GM15510 (cell line): ENCODE data around the gene PREX1.

Source experiments
- POLR2A ChIP-seq: IDR thresholded peaks from 3 replicates; pipeline ENCODE4 v1.6.1; 2011; ENCODE audit warnings: borderline replicate concordance; ENCODE audit not compliant: insufficient read length; ENCODE audit errors: extremely low read depth

The PREX1 gene, protein sequence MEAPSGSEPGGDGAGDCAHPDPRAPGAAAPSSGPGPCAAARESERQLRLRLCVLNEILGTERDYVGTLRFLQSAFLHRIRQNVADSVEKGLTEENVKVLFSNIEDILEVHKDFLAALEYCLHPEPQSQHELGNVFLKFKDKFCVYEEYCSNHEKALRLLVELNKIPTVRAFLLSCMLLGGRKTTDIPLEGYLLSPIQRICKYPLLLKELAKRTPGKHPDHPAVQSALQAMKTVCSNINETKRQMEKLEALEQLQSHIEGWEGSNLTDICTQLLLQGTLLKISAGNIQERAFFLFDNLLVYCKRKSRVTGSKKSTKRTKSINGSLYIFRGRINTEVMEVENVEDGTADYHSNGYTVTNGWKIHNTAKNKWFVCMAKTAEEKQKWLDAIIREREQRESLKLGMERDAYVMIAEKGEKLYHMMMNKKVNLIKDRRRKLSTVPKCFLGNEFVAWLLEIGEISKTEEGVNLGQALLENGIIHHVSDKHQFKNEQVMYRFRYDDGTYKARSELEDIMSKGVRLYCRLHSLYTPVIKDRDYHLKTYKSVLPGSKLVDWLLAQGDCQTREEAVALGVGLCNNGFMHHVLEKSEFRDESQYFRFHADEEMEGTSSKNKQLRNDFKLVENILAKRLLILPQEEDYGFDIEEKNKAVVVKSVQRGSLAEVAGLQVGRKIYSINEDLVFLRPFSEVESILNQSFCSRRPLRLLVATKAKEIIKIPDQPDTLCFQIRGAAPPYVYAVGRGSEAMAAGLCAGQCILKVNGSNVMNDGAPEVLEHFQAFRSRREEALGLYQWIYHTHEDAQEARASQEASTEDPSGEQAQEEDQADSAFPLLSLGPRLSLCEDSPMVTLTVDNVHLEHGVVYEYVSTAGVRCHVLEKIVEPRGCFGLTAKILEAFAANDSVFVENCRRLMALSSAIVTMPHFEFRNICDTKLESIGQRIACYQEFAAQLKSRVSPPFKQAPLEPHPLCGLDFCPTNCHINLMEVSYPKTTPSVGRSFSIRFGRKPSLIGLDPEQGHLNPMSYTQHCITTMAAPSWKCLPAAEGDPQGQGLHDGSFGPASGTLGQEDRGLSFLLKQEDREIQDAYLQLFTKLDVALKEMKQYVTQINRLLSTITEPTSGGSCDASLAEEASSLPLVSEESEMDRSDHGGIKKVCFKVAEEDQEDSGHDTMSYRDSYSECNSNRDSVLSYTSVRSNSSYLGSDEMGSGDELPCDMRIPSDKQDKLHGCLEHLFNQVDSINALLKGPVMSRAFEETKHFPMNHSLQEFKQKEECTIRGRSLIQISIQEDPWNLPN (N-terminal part only)

DNA sequence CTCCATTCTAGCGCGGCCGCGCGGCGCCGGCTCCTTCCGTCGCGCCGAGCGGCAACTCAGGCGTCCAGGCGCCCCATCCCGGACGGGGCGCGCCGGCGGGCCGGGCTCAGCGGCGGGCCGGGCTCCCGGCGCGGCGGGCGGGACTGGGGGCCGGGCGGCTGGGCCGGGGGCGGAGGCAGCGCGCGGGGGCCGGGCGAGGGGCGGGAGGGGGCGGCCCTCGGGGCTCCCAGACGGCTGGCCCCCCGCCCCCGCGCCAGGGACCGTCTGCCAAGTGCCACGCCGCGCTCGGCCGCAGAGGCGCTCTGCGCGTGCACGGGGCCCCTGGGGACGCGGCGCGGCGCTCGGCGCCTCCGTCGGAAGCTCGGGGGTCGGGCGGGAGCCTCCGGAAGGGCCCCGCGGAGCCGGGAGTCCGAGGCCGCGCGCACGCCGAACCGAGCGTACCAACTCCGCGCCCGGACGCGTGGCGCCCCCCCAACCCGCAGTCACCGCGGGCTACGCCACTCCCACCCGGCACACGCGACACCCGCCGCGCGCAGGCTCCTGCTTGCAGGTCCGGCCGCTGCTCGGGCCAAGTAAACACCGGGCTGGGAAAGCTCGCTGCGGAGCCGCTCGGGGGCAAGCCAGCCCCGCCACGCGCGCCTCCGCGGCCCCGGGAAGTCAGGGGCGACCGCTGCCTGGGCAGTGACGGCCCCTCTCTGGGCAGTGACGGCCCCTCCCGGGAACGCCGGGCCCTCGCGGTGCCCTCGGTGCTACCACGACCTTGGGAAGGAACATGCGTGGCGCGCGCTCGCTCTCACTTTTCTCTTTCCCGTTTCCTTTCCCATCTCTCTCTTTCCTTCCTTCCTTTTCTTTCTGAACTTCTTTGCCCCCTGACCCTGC, at the start of gene PREX1:
Gene PREX1 (minus strand): TSS at position 145 of the 879 bp plus-strand sequence. CDS start 139 bp downstream, at position 6.
- TF ChIP-seq POLR2A = peak; percentile 69

DNA sequence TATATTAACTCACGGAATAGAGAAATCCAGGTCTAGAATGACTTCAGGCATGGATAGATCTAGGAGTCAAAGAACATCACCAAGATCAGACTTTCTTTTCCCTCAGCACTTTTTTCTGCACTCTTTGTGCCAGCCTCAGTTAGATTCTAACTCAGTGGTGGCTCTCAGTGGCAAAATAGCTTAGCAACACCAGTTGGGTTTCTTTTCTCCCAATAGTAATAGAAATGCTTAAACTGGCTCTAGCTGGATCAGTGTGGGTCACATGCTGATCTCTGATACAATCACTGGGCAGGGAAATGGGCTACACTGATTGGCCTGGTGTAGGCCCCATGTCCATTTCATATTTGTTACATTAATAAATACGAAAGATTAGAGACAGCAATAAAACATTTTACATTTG, 49.5 kb upstream of the PREX1 start:
- no peak for TF ChIP-seq POLR2A

DNA sequence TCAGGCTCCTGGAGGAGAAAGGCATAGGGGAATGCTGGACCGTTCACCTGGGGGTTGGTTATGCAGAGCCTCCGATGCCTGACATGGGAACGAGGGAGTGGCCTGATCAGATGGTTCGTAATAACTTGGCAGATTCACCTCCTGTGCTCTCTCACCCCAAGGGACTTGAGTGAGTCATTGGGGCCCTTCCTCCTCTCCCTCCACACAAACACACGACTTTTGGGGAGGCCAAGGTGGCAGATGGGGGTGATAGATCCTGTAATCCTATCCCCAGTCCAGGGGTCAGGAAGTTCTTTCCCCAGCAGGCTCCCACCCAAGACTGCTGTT, 48.1 kb upstream of the PREX1 start:
- TF ChIP-seq POLR2A = no peak

DNA sequence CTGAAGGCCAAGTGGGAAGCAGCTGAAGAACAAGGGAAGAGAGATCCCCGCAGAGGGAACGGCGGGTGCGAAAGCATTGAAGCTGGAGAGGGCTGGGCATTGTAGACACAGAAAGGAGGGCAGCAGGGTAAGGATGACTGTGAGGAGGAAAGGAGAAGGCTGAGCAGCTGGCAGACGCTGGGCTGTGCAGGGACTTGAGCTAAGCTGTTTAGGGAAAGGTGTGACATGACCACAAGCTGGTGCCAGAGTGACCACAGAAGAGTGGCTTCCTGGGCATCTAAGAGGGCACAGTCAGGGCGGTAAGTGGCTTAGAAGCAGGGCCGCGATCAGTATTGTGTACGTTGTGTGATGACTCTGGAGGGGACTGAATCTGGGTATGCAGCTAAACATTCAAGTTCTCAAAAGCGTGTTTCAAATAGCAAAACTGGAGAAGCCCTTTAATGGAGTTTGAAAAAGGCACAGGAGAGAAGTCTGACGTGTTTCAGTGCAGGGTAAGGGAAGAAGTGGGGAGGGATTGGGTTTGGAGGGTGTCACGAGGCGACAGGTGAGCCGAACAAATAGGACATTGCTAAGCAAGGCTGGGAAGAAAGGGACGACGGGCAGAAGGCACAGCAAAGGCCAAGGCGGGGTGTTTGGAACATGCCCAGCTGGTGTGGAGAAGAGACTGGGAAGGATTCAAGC, 47.6 kb upstream of the PREX1 start:
- TF ChIP-seq POLR2A = no peak

DNA sequence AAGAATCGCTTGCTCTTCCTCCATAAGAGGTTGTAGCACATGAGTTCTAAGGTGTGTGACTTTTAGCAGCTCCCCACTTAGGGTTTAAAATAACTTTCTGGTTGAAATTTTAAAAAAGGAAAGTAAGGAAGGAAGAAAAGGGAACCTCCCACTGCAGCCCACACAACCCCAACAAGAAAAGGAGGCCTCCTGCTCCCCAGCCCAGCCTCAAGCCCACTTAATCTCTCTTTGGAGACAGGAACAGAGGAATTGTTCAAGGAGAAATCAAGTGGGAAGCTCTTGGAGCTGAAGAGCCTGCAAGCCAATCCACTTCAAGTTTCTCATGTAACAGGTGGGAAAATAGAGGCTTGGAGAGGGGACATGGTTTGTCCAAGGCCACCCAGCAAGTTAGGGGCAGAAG, 39.1 kb upstream of the PREX1 start:
- TF ChIP-seq POLR2A = no peak

DNA sequence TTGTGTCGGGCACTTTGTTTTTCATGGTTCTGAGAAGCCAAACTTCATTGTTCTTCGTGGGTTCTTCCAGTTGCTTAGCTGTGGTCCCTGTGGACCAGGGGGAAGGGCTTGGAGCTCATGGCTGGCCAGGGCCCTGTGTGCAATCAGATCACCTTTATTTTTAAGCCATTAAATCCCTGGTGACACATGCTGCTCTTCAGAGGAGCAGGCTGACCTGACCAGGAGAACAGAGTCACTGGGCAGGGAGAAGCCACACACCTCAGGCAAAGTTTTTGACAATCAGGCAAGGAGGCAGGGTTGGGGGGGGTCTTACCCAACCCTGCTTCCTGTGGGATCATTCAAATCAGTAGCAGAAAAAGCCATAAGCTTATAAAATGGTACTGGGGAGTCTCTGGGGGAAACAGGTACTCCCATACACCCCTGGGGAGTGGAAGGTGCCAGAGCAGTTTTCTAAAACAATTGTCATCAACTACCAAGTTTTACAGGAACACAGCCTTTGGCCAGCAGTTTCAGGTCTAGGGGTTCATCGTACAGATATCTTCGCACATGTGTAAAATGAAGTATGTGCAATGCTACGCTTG, 37.0 kb upstream of the PREX1 start:
- TF ChIP-seq POLR2A = no peak

DNA sequence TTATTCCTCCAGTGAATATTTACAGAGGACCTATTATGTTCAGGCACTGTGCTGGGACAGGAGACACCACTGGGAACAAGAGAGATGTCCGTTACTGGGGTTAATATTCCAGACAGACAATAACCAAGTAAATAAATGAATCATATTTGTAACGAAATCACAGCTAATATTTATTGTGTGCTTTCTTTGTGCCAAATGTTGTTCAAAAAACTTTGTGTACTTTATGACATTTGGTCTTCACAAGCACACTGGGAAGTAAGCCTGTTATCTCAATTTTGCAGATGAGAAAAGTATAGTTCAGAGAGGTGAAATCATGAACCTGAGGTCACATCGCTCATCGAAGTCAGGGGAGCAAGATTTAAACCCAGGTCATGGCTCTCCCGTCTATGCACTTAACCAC, 36.5 kb upstream of the PREX1 start:
- no peak for TF ChIP-seq POLR2A

DNA sequence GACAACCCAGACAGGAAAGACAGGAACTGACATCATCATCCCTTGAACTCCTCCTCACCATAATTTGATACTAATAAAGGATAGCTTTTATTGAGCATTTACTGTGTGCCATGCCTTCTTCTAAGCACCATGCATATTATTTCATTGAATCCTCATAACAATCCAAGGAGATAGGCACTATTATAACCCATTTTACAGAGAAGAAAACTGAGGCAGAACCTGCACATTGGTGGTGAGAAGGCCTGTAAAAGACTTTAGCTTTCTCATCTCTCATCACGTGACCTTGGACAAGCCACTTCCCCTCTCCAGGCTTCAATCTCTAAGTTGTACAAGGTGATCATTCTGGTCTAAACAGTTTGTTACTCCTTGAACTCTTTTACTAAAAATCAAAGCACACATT, 34.5 kb upstream of the PREX1 start:
- TF ChIP-seq POLR2A = no peak

DNA sequence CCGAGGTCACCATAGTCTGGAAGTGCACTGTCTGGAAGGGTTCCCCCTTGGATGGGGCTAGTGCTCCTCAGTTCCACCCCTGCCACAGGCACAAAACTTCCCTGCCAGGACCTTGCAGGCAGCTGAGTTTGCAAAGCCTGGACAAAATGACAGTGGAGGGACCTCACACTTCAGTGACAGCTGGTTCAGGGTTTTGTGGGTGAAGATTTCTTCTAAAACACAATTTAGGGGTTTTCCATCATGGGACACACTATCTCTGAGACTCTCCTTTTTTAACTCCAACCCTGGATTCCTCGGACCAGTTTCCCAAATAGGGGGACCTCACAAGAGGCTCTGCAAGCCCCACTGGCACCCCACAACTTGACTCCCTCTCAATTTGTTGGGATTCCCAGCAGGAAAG, 33.6 kb upstream of the PREX1 start:
- TF ChIP-seq POLR2A = no peak

DNA sequence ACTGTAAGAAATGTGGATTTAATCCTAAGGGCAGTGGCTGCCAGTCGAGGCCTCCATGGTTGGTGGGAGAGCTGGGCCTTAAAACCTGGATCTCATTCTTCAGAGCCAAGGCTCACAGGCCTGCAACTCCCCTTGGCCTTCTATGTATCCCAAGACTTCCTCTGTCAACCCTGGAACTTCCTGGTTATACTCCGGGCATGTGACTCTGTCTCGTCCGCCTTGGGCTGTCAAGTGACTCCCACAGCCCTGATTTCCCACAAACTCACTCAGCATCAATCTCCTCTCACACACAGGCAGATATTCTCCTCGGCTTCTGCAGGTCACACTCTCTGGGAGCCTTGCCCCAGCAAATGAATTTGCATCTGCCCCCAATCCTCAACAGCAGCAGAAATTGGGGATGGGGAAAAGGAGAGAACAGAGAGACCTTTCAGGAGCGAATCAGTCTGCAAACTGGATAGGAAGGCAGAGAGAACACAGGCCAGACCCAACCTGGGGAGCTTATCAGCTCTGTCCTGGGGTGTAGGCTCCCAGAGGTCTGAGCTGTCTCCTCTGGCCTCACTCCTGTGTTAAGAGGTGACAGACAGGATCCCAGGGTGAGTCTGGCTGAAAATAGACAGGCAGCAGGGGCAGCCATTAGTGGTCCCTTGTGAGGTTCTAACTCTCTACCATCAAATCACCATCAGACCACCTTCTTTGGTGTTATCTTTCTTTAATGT, 30.4 kb upstream of the PREX1 start:
- TF ChIP-seq POLR2A = no peak

DNA sequence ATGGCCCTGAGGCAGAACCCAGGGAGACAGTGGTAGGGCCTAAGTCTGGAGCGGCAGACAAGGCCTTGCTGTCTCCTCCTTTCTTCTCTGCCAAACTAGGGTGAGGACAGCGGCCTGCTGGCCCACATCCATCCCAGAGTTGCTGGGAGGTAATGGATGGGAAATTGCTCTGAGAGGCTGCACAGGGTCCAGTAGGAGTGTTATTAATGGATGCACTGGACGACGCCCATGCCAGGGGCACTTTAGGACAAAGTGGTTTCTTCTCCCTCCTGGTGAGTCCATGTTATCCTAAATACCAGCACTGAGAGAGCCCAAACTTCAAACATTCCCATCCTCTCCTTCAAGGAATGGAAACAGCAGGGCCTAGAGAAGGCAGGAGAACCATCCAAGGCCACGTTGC, 28.3 kb upstream of the PREX1 start:
- no peak for TF ChIP-seq POLR2A

DNA sequence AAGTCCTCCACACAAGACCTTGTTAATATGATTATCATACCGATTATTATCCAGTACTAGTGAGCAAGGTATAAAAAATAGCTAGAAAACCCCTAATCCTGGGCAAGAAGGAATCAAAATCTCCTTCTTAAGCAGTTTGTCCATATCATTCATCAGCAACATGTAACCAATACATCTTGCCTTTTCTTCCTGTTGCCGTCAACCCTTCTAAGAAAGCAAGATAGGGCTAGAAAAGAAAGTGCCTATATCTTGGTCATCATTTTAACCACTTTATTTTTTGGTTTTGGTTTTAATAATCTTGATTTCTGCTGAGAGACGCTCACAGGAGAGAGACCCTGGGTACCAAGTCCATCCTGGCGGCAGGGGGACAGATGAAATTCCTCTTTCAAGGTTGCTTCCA, 27.2 kb upstream of the PREX1 start:
- TF ChIP-seq POLR2A = no peak

DNA sequence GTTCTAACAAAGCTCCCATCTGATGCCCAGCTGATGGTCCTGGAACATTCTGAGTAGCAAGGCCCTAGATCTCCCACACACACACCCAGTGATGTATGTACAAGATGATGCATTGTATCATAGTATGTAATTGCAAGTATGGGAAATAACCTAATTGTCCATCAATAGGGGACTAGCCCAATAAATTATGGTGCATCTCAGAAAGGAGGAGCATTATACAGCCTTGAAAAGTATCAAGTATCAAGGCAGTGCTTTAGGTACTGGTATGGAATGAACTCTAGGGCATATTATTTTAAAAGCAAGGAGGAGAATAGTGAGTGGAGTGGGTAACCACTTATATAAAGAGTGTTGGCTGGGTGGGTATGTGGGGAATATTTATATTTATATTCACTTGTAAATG, 24.8 kb upstream of the PREX1 start:
- no peak for TF ChIP-seq POLR2A
